Activated naive CD4-positive, alpha-beta T cell (primary cell): Measurements from ENCODE around the gene RPL3.

Experiments
- DNase-seq, 4 experiments: peaks; one replicate each; lab custom pipeline; 2025; lab: John Stamatoyannopoulos, UW

The RPL3 gene

DNA sequence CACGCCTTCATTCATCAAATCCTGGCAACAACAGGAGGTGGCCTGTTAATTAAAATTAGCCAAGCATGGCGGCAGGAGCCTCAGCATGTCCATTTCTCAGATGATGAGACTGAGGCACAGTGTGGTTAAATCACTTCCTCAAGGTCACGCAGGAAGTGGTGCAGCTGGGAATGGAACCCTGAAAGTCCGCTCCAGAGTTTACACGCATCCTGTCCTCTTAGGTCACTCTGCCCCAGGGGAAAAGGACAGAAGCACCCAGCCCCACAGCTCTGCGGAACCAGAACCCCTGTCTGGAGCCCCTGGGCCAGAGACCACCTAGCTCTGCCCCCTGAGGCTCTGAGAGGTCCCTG lies 19.6 kb downstream of the RPL3 start:
- DNase-seq, result no peak

DNA sequence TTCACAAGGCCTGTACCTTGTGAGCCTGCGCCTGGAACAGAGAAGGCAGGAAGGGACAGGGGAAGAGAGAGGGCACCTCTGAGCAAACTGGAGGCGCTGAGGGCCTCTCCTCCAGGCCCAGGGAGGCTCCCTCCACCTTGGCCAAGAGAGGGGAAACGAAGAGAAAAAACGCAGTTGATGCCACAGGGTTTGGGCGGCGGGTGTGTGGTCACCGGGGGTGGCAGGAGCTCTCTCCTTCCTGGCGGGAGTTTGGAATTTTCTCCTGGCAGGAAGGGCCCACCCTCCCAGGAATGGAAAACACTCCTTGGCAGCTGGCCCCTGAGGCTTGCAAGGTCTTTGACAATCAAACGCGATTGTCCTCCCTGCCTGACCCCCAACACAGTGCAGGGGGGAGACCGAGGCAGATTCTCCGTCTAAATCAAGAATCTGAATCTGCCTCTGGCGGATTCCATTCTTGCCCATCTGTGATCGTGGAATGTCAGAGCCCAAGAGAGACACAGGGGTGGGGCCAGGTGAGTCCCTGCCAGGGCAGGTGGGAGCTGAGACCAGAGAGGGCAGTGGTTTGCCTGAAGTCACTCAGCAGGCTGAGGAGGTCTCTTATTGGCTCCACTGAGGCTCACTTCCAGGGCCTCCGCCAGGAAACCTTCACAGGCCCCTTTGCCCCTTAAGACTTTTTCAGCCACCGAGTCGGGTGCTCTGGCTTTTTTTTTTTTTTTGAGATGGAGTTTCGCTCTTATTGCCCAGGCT lies 21.0 kb downstream of the RPL3 start:
- DNase-seq, result no peak

DNA sequence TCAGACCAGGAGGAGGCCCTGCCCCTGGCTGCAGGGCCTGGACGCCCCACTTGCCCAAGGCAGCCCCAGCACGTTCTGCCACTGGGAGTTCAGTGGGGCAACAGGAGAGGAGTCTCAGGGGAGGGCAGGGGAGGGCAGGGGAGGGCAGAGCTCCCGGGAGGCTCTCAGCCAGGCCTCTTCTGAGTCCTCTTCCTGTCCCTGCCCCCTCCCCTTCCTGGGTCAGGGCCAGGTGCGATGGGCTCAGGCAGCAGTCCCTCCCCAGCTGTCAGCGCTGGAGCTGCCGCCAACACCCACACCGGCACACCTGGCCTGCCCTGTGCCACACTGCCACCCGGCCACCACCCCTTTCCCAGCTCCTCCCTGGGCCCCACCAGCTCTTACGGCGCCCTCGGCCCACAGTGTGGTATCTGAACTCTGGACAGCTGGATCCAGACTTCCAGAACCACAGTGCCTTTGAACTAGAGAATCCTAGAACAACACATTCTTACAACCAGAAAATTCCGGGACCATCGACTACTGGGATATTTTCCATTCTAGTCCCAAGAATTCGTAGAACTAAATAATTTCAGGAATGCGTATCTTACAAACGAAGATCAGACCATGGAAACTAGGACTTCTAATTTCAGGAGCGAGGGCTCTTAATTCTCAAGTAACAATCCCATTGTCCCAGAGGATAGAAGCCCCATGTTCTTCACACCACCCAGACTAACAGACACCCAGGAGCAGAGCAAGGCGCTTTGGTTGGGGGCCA lies 21.8 kb downstream of the RPL3 start:
- no peak for DNase-seq

- DNase-seq, result no peak
Measured at GRCh38 chr22:39296981-39297489, 22.4 kb downstream of the RPL3 start.

DNA sequence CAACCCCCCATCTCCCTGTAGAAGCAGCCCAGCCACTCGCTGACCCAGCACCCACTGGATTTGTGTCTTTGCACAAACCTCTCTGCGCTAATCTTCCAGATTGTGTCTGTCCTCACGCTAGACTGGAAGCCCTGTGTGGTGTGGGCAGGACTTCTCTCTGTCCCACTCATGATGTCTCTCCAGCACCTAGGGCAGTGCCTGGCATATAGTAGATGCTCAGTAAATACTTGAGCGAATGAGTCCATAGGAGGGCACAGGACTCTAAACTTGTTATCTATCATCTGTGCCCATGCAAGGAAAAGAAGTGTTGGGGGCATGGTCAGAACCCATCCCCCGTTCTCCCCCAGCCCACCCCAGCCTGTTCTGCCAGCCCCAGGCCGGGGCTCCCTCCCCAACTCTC lies 22.9 kb downstream of the RPL3 start:
- DNase-seq, result no peak

GRCh38 chr22:39294571-39295468 lies 24.6 kb downstream of the RPL3 start:
- no peak for DNase-seq

- DNase-seq, result no peak
Measured at GRCh38 chr22:39293766-39294368, 25.6 kb downstream of the RPL3 start.

GRCh38 chr22:39292561-39293074 lies 26.8 kb downstream of the RPL3 start:
- DNase-seq, result no peak

DNA sequence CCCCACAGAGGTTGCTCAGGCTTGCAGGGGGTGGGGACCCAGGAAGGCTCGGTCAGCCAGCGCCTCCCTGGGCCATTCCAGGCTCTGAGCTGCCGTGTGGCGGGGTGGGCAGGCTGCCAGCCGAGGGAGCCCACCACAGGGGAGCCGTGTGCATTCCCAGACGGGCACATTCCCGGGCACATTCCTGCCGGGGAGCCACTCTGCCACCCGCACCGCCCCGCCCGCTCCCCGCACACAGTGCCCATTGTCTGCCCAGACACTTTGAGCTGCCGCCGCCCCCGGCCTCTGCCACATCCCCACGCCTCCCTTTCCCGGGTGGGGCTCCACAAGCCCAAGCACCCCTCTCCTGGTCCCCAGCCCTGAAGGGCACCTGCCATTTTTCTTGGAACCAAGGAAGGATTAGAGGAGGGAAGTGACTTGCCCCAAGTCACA lies 27.4 kb downstream of the RPL3 start:
- DNase-seq, result no peak

DNA sequence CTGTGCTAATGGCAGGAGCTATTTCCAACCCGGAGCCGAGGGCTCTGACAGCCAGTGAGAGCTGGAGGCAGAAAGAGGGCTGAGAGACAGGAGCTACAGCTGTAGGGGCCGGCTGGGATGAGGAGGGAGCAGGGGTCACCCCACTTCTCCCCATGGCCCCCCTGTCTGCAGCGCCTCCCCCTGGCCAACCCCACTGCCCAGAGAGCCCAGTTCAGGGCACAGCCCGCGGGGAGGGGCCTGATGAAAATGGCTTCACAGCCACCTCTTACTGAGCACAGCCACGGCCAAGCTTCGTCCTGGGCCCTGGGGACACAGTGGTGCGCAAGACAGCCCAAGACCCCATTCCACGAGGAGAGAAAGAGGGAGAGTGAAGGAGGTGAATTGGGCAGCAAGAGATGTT lies 27.9 kb downstream of the RPL3 start:
- DNase-seq, result no peak

DNA sequence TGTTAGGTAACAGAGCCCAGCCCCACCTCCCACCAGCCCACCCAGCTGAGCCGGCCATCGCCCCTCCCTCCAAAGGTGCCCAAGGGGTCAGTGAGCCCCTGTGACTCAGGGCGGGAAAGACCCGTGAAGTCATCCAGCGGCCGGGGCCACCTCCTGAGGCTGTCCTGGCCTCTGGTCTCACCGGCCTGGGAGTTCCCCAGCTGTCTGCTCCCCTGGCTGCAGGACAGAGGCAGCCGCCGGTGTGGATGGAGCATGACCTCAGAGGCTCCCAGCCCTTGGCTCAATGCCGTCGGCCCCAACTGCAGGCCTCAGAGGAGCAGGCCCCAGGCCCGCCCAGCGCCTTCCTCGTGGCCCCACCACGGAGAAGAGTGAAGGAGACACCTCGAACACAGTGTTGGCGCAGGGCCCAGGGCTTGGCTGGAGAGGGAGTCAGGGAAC lies 28.7 kb downstream of the RPL3 start:
- no peak for DNase-seq

GRCh38 chr22:39289975-39290720 lies 29.3 kb downstream of the RPL3 start:
- DNase-seq, result no peak

GRCh38 chr22:39289533-39289932 lies 29.9 kb downstream of the RPL3 start:
- DNase-seq, result no peak

DNA sequence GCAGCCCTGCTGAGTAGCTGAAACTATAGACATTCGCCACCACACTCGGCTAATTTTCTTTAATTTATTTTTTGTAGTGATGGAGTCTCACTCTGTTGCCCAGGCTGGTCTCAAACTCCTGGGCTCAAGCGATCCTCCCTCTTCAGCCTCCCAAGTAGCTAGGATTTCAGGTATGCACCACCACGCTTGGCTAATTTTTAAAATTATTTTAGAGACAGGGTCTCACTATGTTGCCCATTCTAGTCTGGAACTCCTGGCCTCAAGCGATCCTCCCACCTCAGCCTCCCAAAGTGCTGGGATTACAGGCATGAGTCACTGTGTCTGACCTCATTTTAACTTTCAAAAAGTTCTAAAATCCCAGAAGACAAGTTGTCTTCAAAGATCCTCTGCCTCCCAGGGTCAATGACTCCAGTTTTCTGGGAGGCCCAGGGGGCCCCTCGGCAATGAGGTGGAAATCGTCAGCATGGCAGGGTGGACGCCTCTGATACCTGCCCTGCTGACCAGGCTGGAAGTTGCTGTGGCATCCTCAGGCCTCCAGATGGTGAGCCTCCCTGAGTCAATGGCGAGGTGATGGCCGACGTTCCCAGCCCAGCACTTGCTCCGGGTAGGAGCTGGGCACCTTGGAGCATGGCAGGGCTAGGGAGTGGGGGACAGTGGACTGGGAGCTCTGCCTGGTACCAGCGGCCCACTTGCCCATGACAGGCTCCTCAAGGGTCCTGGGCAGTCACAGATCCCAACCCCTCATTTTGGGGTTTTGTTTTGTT lies 31.1 kb downstream of the RPL3 start:
- DNase-seq, result no peak

GRCh38 chr22:39287076-39287725 lies 32.2 kb downstream of the RPL3 start:
- DNase-seq, result no peak

- DNase-seq, result no peak
Measured at GRCh38 chr22:39284983-39285382, 34.4 kb downstream of the RPL3 start.

- no peak for DNase-seq
Measured at GRCh38 chr22:39284142-39284980, 35.1 kb downstream of the RPL3 start.

- no peak for DNase-seq
Measured at GRCh38 chr22:39283322-39284141, 35.9 kb downstream of the RPL3 start.
